ENCODE data around the gene PHF2. TPM values are rescaled to one million over a fixed set of nuclear protein-coding genes. Genes with fewer than 3 reads are reported as not detected.

Gene PHF2
- total and polyA plus RNA-seq, 2 of the 4 experiments (the other 2 are of a cell fraction): 5.9 to 9.5 TPM

- in situ Hi-C loops (cut with MboI; ENCODE audit: low sequenced_read_pairs) (no loop called here), dilution Hi-C loops (cut with HindIII; ENCODE audit: low sequenced_read_pairs, unreplicated experiment) (no loop called here), intact Hi-C loops (cut with micrococcal nuclease) (no loop called here)
- no peak overlapping the region for H3K56ac ChIP-seq (ENCODE audit: extremely low read depth, insufficient read depth, low read length)
- no peak overlapping the region for H3K4ac ChIP-seq (ENCODE audit: low read depth, low read length)
- H4K91ac ChIP-seq (ENCODE audit: insufficient read depth, low read depth, low read length): no peak overlapping the region
- no peak for TF ChIP-seq FOS (IDR thresholded peaks at IDR 0.05; ENCODE audit: low read depth, low read length)
- TF ChIP-seq MXI1 (IDR thresholded peaks at IDR 0.05; ENCODE audit: borderline replicate concordance, low read depth, low read length): no peak
- TF ChIP-seq ELK1 (IDR thresholded peaks at IDR 0.05; ENCODE audit: borderline replicate concordance, low read depth, low read length): no peak
- TF ChIP-seq POLR2A (IDR thresholded peaks at IDR 0.05; ENCODE audit: low read depth, low read length): no peak
- TF ChIP-seq USF2 (IDR thresholded peaks at IDR 0.05; ENCODE audit: low read depth, low read length): no peak
- TF ChIP-seq RAD21 (IDR thresholded peaks at IDR 0.05; ENCODE audit: low read length): no peak
- TF ChIP-seq BHLHE40 (IDR thresholded peaks at IDR 0.05; ENCODE audit: low read depth, low read length): no peak
- TF ChIP-seq NFE2L2 (IDR thresholded peaks at IDR 0.05; ENCODE audit: low read depth, low read length): no peak
- TF ChIP-seq CTCF (conservative IDR thresholded peaks at IDR 0.05; ENCODE audit: low read depth, low read length): no peak
- TF ChIP-seq SMC3 (IDR thresholded peaks at IDR 0.05; ENCODE audit: low read depth, low read length): no peak
- TF ChIP-seq RFX5 (IDR thresholded peaks at IDR 0.05; ENCODE audit: low read depth, low read length): no peak
- no peak for TF ChIP-seq MAZ (IDR thresholded peaks at IDR 0.05; ENCODE audit: borderline replicate concordance, low read depth, low read length)
- no peak for TF ChIP-seq CEBPB (IDR thresholded peaks at IDR 0.05; ENCODE audit: low read depth, low read length)
- TF ChIP-seq RCOR1 (IDR thresholded peaks at IDR 0.05; ENCODE audit: insufficient replicate concordance, low read length): no peak
- no peak for TF ChIP-seq MAFK (IDR thresholded peaks at IDR 0.05; ENCODE audit: low read depth, low read length)
- no peak for TF ChIP-seq CHD1 (IDR thresholded peaks at IDR 0.05; ENCODE audit: low read depth, low read length)
- H2BK120ac ChIP-seq (ENCODE audit: low read depth, low read length): no peak overlapping the region
- no peak overlapping the region for H2BK15ac ChIP-seq (ENCODE audit: low read depth, low read length)
- no peak overlapping the region for H3K27ac ChIP-seq (ENCODE audit: insufficient read depth, low read length)
- no peak overlapping the region for H3K4me3 ChIP-seq (ENCODE audit: insufficient read depth, low read depth, low read length)
- WGBS, 2 experiments (ENCODE audit: extremely low coverage in 2 of 2, insufficient read length in 1 of 2): 100% methylated on average over 1 of the region's 9 CpGs; no CpG with 5 or more reads in 1 of the 2 experiments
- no peaks in the 10 kb centered on the region for H3K9me3 ChIP-seq (ENCODE audit: control insufficient read depth, insufficient read depth, low read length)
- CTCF ChIA-PET: no interaction called here
- H4K20me1 ChIP-seq (ENCODE audit: insufficient read depth, low read length): 0 out of 2 replicates have a peak, but pooled peaks cover 13% of the 10 kb centered on the region
- no peak overlapping the region for H2BK20ac ChIP-seq (ENCODE audit: low read depth, low read length)
- H3K9ac ChIP-seq (ENCODE audit: low read depth, low read length): no peak overlapping the region
- H3K79me1 ChIP-seq (ENCODE audit: low read depth in 1 of 2, low read length in 2 of 2): peaks cover 29 to 58% of the 10 kb centered on the region in 2 experiments
- H2AK9ac ChIP-seq (replicated peaks; ENCODE audit: low read depth, low read length, poor library complexity): no peak overlapping the region
- no peak overlapping the region for H3K14ac ChIP-seq (replicated peaks; ENCODE audit: low read depth, low read length)
- H3K9me1 ChIP-seq (ENCODE audit: insufficient read depth, low read length): peaks cover 11% of the 10 kb centered on the region
- POLR2A ChIA-PET (ENCODE audit: unreplicated experiment): no interaction called here
- no peak overlapping the region for H2AFZ ChIP-seq (replicated peaks; ENCODE audit: low read length, poor library complexity)
- no peak overlapping the region for H2AK5ac ChIP-seq (ENCODE audit: low read depth, low read length)
- H3K4me2 ChIP-seq (ENCODE audit: low read depth, low read length): no peak overlapping the region
- no peak overlapping the region for H3K23ac ChIP-seq (ENCODE audit: low read depth, low read length)
- ATAC-seq (ENCODE audit: low read depth) (no peak), DNase-seq (no peak)
- no peak overlapping the region for H4K8ac ChIP-seq (ENCODE audit: low read depth in 2 of 2, low read length in 2 of 2)
- H4K5ac ChIP-seq (ENCODE audit: low read depth, low read length): no peak overlapping the region
- H2BK5ac ChIP-seq (ENCODE audit: low read depth, low read length, poor library complexity, severe bottlenecking): no peak overlapping the region
- no peaks in the 10 kb centered on the region for H3K27me3 ChIP-seq (ENCODE audit: control insufficient read depth, insufficient read depth, low read length)
- BruUV-seq (replicated peaks): no TSS peak
- no peaks in the 10 kb centered on the region for H3K4me1 ChIP-seq (ENCODE audit: control insufficient read depth, insufficient read depth, low read length)
- H3K18ac ChIP-seq (ENCODE audit: low read depth, low read length): no peak overlapping the region
- H3K36me3 ChIP-seq (ENCODE audit: control insufficient read depth, insufficient read depth, low read length): peaks cover 34% of the 10 kb centered on the region
These were observed 39.5 kb upstream of the PHF2 start for GRCh38 chr9:93536874-93537273.
